Measurements from ENCODE around the gene RAPGEF6.

The RAPGEF6 gene

GRCh38 chr5:131563434-131564228, 71.4 kb downstream of the RAPGEF6 start:
- Histone ChIP-seq H3K27ac (no peak overlapping the region), H3K4me3 (no peak overlapping the region)

GRCh38 chr5:131550606-131551005, 84.4 kb downstream of the RAPGEF6 start:
- Histone ChIP-seq H3K4me3 (no peak overlapping the region), H3K27ac (no peak overlapping the region)

GRCh38 chr5:131548176-131548575, 86.9 kb downstream of the RAPGEF6 start:
- Histone ChIP-seq H3K27ac (peak overlapping the region in 10 of 21 experiments; percentile 26 to 78 (median 54)), H3K4me3 (peak overlapping the region in 4 of 7 experiments; percentile 5 to 33 (median 13))

GRCh38 chr5:131545845-131546244, 89.2 kb downstream of the RAPGEF6 start:
- H3K4me3 ChIP-seq: peak overlapping the region in 1 of 7 experiments; percentile 33

GRCh38 chr5:131542723-131543122, 92.3 kb downstream of the RAPGEF6 start:
- Histone ChIP-seq H3K4me3 (no peak overlapping the region), H3K27ac (no peak overlapping the region)

More at GRCh38 chr5:131545845-131546244, 89.2 kb downstream of the RAPGEF6 start:
- H3K27ac ChIP-seq: peak overlapping the region in 4 of 21 experiments; percentile 9 to 78 (median 50)

- Histone ChIP-seq H3K4me3 (no peak overlapping the region), H3K27ac (no peak overlapping the region)
Measured at GRCh38 chr5:131541762-131542161, 93.3 kb downstream of the RAPGEF6 start.

GRCh38 chr5:131541071-131541470, 94.0 kb downstream of the RAPGEF6 start:
- Histone ChIP-seq H3K4me3 (no peak overlapping the region), H3K27ac (no peak overlapping the region)

- Histone ChIP-seq H3K27ac (no peak overlapping the region), H3K4me3 (no peak overlapping the region)
Measured at GRCh38 chr5:131539251-131539650, 95.8 kb downstream of the RAPGEF6 start.

- Histone ChIP-seq H3K27ac (no peak overlapping the region), H3K4me3 (no peak overlapping the region)
Measured at GRCh38 chr5:131538177-131538593, 96.8 kb downstream of the RAPGEF6 start.

GRCh38 chr5:131536850-131537448, 98.1 kb downstream of the RAPGEF6 start:
- Histone ChIP-seq H3K4me3 (no peak overlapping the region), H3K27ac (no peak overlapping the region)

- Histone ChIP-seq H3K4me3 (no peak overlapping the region), H3K27ac (no peak overlapping the region)
Measured at GRCh38 chr5:131536211-131536826, 98.7 kb downstream of the RAPGEF6 start.

GRCh38 chr5:131534974-131535373, 100.1 kb downstream of the RAPGEF6 start:
- no peak overlapping the region for H3K4me3 ChIP-seq

GRCh38 chr5:131533836-131534235, 101.2 kb downstream of the RAPGEF6 start:
- no peak overlapping the region for H3K4me3 ChIP-seq
- H3K27ac ChIP-seq: no peak overlapping the region

More at GRCh38 chr5:131534974-131535373, 100.1 kb downstream of the RAPGEF6 start:
- no peak overlapping the region for H3K27ac ChIP-seq

- Histone ChIP-seq H3K4me3 (no peak overlapping the region), H3K27ac (peak overlapping the region in 6 of 21 experiments; percentile 12 to 55 (median 20))
Measured at GRCh38 chr5:131532031-131532640, 102.9 kb downstream of the RAPGEF6 start.

GRCh38 chr5:131530706-131531331, 104.2 kb downstream of the RAPGEF6 start:
- Histone ChIP-seq H3K4me3 (no peak overlapping the region), H3K27ac (peak overlapping the region in 1 of 21 experiments; percentile 26)

- Histone ChIP-seq H3K27ac (peak overlapping the region in 1 of 21 experiments; percentile 34), H3K4me3 (no peak overlapping the region)
Measured at GRCh38 chr5:131528682-131529081, 106.3 kb downstream of the RAPGEF6 start.

GRCh38 chr5:131525805-131526204, 109.2 kb downstream of the RAPGEF6 start:
- no peak overlapping the region for H3K4me3 ChIP-seq
- no peak overlapping the region for H3K27ac ChIP-seq

GRCh38 chr5:131524431-131524830, 110.6 kb downstream of the RAPGEF6 start:
- no peak overlapping the region for H3K4me3 ChIP-seq
- no peak overlapping the region for H3K27ac ChIP-seq

- no peak overlapping the region for H3K4me3 ChIP-seq
- H3K27ac ChIP-seq: no peak overlapping the region
Measured at GRCh38 chr5:131523500-131524185, 111.4 kb downstream of the RAPGEF6 start.
